ENCODE measurements around the gene NPM1.
"Not testable (repeated sequence)": the region's sequence is repeated elsewhere in the genome, so short reads cannot be mapped to it uniquely, and the experiment has no call there.

The NPM1 gene

GRCh38 chr5:171366645-171367044, 21.0 kb upstream of the NPM1 start:
- no peak overlapping the region for H3K27ac Mint-ChIP-seq
- no peak for TF ChIP-seq CTCF (IDR thresholded peaks at IDR 0.05; ENCODE audit: unreplicated experiment in 3 of 3)
- H3K9me3 Mint-ChIP-seq, result no peaks in the 10 kb centered on the region
- H3K4me3 Mint-ChIP-seq, result no peak overlapping the region
- no peaks in the 10 kb centered on the region for H3K36me3 Mint-ChIP-seq (ENCODE audit: low read depth)
- no peaks in the 10 kb centered on the region for H3K4me1 Mint-ChIP-seq
- H3K27me3 Mint-ChIP-seq (ENCODE audit: low read depth), result peaks cover 16% of the 10 kb centered on the region

GRCh38 chr5:171367424-171368370, 20.0 kb upstream of the NPM1 start:
- Mint-ChIP-seq H3K4me1 (no peaks in the 10 kb centered on the region), H3K36me3 (ENCODE audit: low read depth) (no peaks in the 10 kb centered on the region), H3K27ac (no peak overlapping the region), H3K27me3 (ENCODE audit: low read depth) (peaks cover 16% of the 10 kb centered on the region), H3K9me3 (no peaks in the 10 kb centered on the region), H3K4me3 (no peak overlapping the region)
- no peak for TF ChIP-seq CTCF (IDR thresholded peaks at IDR 0.05; ENCODE audit: unreplicated experiment in 3 of 3)

- Mint-ChIP-seq H3K27ac (no peak overlapping the region), H3K9me3 (no peaks in the 10 kb centered on the region), H3K27me3 (ENCODE audit: low read depth) (peaks cover 16% of the 10 kb centered on the region), H3K4me3 (no peak overlapping the region), H3K36me3 (ENCODE audit: low read depth) (no peaks in the 10 kb centered on the region), H3K4me1 (no peaks in the 10 kb centered on the region)
- TF ChIP-seq CTCF (IDR thresholded peaks at IDR 0.05; ENCODE audit: unreplicated experiment in 3 of 3), result no peak
Measured at GRCh38 chr5:171369056-171369455, 18.6 kb upstream of the NPM1 start.

GRCh38 chr5:171369898-171370297, 17.8 kb upstream of the NPM1 start:
- no peaks in the 10 kb centered on the region for H3K9me3 Mint-ChIP-seq
- no peak for TF ChIP-seq CTCF (IDR thresholded peaks at IDR 0.05; ENCODE audit: unreplicated experiment in 3 of 3)
- H3K27ac Mint-ChIP-seq, result no peak overlapping the region

GRCh38 chr5:171370881-171371280, 16.8 kb upstream of the NPM1 start:
- not testable (repeated sequence) for H3K27ac Mint-ChIP-seq; H3K4me1 Mint-ChIP-seq; H3K4me3 Mint-ChIP-seq; H3K9me3 Mint-ChIP-seq; H3K36me3 Mint-ChIP-seq (ENCODE audit: low read depth)
- peaks cover 11% of the 10 kb centered on the region for H3K27me3 Mint-ChIP-seq (ENCODE audit: low read depth)

More at GRCh38 chr5:171369898-171370297, 17.8 kb upstream of the NPM1 start:
- Mint-ChIP-seq H3K4me1 (no peaks in the 10 kb centered on the region), H3K4me3 (no peak overlapping the region), H3K27me3 (ENCODE audit: low read depth) (peaks cover 16% of the 10 kb centered on the region), H3K36me3 (ENCODE audit: low read depth) (no peaks in the 10 kb centered on the region)

GRCh38 chr5:171371326-171371725, 16.3 kb upstream of the NPM1 start:
- H3K27me3 Mint-ChIP-seq (ENCODE audit: low read depth), result peaks cover 11% of the 10 kb centered on the region
- H3K4me3 Mint-ChIP-seq, result no peak overlapping the region
- H3K9me3 Mint-ChIP-seq, result no peaks in the 10 kb centered on the region
- H3K27ac Mint-ChIP-seq, result no peak overlapping the region
- no peak for TF ChIP-seq CTCF (IDR thresholded peaks at IDR 0.05; ENCODE audit: unreplicated experiment in 3 of 3)
- H3K36me3 Mint-ChIP-seq (ENCODE audit: low read depth), result no peaks in the 10 kb centered on the region
- no peaks in the 10 kb centered on the region for H3K4me1 Mint-ChIP-seq
